ENCODE measurements around the gene AK5.
A peak's percentile ranks its signal among the peaks of the same experiment; 100 is the strongest.

AK5 gene

DNA sequence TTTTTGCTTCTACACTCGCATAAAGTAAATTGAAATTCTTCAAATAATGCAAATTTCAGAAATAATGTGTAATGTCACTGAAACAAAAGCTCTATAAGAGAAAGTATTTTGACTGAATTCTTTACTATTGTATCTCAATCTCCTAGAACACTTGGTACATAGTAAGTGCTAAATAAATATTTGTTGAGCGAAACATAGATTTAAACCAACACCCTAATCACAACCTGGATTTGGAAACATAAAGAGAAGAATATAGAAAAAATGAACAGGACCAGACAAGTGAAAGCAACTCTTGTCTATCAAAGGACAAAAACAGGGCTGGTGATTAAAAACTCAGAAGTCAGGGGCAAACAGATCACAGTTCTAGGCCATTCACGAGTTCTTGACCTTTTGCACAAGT is 74.3 kb downstream of the AK5 start:
- no peak for DNase-seq

DNA sequence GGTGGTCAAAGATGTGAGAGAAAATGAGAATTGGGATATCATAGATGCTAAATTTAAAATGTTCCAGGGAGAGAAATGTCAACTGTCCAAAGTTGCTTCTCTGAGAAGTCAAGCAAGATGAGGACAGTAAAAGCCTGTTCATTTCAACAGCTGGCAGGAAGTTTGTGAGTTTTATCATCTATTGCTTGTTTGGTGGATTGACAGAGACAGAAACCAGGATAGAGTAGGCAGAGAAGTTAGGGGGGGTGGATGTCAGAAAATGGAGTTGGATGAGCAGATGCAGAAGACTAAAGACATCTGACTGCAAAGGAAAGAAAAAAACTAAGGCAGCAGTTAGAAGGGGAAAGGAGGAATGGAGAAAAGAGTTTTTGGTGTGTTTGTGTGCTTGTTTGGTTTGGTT is 78.4 kb downstream of the AK5 start:
- no peak for DNase-seq

DNA sequence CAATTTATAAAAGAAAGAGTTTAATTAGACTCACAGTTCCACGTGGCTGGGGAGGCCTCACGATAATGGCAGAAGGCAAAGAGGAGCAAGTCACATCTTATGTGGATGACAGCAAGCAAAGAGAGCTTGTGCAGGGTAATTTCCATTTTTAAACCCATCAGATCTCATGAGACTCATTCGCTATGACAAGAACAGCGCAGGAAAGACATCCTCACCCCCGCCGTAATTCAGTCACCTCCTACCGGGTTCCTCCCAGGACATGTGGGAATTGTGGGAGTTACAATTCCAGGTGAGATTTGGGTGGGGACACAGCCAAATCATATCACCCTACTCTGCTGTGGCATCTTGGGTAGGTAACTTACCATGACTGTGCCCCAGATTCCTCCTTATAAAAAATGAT is 79.8 kb downstream of the AK5 start:
- DNase-seq = no peak

DNA sequence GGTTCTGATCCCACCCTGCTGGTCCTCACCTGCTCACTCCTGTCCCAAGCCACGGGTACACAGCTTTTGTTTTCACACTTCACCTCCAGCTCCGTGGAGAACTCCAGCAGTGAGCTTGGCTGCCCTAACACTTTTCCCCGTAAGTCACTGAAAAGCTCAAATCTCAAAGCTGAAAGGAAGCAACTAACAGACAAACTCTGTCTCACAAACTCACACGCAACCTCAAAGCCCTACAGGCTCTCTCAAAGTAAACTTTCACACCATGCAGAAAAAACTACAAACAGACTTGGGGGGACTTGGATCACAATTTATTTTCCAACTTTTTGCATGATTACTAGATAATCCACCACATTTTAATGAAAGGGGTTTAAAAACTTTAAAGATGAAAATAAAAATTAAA is 88.3 kb downstream of the AK5 start:
- no peak for DNase-seq

DNA sequence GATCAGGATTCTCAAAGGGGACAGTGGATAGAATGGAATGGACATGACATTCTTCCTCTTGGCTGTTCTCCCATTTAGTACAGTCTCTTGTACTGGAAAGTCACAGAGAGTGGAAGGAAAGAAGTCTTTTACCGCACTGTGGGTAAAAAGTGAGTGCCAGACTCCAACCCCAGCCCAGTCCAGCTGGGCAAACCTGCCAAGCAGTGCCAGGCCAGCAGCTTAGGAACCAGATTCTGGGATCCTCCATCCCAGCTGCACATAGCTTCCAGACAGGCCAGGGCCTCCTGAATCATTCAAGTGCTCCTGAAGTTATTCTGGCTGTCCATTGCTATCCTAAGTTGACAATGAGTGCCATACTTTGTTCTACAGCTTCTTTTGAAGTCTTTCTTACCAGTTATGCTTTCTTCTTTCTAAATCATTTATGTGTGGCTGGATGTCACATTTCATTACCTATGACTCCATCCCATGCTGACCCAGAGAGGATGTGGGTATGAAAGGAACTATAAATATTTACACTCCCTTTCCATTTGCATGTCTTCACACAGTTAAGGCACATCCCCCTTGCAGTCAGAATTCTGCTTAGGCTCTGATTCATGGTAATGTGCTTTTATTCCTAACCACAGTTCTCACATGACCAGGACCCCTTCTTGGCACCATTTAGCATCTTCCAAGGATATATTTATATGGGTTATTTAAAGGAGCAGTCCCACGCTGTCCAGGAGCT is 88.9 kb downstream of the AK5 start:
- DNase-seq = no peak

- DNase-seq = no peak
Observed at GRCh38 chr1:77371396-77371795, 89.6 kb downstream of the AK5 start.

DNA sequence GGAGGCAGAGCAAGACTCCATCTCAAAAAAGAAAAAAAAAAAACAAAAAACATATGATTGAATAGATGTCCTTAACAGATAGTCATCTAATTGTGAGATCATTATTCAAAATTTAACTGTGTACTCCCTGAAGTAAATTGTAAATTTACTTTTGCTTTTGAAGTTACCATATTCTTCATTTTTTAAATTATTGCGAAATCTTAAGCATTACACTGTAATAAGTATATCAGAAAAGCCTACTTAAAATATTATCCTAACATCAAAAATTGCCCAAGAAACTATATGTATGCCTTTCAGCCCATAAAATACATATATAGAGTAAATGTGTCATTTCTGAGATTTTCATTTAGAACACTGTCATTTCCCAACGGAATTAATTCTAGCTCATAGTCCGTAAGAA is 91.9 kb downstream of the AK5 start:
- DNase-seq = no peak

DNA sequence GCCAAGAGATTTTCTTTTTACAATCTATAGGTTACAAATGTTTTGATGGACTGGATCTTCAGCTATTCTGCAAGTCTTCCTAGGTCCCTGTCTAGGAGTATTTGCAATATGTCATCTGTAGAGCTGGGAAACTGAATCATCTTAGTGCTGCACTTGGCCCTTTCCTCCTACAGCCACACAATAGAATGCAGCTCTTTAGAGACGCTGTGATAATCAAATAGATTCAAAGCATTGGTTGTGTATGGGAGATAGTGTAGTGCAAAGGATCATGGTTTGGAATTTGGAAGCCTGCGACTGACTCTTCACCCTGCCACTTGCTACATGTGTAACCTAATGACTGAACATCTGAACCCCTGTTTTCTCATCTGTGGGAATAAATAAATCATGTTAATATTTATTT is 93.7 kb downstream of the AK5 start:
- DNase-seq = no peak

- no peak for DNase-seq
Observed at GRCh38 chr1:77375990-77376389, 94.2 kb downstream of the AK5 start.

DNA sequence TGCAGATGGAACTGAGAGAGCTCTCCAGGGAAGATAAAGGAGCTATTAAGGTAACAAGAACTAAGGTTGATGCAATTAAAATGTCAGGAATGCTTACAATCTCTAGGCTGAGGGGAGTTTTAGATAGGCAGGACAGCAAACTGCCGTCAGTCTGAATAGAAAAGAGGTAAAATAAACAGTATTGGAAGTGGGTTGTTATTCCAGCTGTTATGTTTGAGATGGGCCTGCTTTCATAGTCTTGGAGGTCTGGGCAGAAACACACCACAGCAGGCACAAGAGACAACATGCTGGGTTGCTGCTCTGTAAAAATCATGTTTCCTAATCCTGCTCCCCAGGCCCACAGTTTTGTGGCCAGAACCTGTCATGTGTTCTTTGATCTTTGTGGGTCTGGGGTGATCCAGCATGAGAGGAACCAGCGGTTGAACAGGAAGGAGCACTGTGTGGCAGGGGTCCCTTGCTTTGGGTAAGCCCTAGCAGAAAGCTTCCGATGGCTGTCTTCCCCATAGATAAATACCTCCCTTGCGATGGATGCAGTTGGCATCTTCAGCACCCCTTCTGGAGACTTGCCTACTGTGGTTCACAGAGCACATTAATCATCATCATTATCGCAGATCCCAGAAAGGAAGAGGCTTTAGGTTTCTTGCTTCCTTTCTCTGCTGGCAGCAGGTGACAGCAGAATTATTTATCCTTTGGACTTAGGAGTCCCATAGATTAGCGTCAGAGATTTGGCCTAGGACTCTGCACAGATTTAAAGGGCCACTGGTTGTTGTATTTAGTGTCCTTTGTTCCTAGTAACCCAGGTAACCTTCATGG is 97.1 kb downstream of the AK5 start:
- peak; percentile 27 for DNase-seq

GRCh38 chr1:77382366-77382765 is 100.5 kb downstream of the AK5 start:
- no peak for DNase-seq

DNA sequence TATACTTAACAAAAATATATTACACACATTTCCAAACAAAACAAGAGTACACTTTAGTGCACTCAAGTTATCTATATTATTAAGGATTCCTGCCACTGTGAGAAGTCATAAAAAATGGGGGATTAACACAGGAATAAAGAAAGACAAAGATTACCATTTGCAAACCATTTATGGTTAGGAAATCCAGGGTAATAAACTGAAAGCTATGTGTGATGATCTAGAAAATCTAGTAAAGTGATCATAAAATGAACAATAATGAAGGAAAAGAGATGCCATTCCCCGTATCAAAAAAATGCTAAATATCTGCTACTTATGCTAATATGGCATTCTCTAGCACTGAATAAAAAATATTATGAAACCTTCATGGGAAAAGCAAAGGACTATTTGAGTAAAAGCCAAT is 101.4 kb downstream of the AK5 start:
- DNase-seq = no peak

- no peak for DNase-seq
Observed at GRCh38 chr1:77385551-77385950, 103.7 kb downstream of the AK5 start.

DNA sequence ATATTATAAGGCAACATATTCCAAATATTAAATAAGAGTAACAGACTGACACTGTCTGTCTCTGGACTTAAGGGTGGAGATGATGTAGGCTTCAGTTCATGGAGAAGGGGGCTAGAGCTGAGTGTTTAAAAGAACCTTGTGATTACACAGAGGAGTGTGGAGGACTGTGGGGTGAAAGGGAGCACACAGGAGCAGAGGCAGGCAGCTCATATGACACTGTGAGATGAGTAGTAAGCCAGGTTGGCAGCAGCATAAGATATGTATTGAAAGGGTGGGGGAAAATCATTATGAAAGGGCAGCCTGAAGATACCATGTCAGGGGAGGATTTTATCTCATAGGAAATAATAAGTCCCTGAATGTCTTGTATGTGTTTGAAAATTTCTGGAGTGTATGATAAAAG is 104.5 kb downstream of the AK5 start:
- DNase-seq = no peak

DNA sequence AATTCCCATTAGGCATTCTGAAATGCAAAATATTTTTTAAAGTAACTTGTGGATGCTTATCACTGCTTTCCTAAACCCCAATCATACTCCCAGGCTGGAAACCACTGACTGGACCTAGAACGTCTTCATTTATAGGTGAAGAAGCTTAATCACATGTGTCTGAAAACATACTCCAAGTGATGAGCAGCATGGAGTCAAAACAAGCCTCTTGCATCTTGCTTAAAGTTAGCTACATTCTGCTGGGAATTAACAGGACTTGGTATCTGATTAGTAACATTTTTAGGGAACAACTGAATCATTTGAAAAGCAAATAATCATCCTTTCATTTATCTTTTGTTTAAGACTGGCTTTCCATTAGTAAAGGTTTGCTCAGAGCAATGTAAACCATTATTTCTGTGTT is 105.7 kb downstream of the AK5 start:
- peak; percentile 5 for DNase-seq

- DNase-seq = no peak
Observed at GRCh38 chr1:77388661-77389060, 106.8 kb downstream of the AK5 start.

GRCh38 chr1:77392486-77392885 is 110.7 kb downstream of the AK5 start:
- no peak for DNase-seq

DNA sequence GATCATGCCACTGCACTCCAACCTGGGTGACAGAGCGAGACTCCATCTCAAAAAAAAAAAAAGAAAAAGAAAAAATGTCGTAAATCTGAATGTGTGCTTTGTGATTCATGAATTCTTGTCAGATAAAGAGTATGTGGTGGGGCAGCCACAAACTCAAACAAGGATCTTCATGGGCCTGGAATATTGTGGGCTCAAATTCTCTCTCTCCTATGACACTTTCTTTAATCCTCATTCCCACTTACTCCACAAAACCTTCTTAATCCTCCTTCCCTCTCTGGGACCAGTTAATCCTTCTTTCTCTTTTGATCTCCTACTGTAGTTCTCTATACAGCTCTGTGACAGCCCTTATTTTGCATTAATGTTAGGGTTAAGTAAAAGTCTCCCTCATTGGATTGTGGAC is 112.3 kb downstream of the AK5 start:
- DNase-seq = no peak

DNA sequence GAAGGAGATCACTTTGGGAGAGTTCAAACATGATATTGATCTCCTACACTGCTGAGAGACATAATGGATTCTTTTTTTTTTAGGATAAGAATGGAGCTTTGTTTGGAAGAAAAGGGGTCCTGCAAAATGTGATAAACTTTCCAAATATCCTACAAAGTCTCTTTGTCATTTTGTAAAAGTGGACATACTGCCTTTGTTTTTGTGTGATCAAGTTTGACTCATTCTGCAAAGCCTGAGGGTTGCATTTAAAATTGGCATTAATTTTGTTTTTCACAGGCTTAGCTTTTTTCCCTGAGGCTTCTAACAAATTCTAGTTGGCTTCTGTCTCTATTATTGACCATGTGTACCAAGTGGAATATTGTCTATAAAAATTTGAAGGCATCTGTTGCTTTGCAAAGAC is 113.2 kb downstream of the AK5 start:
- DNase-seq = no peak

DNA sequence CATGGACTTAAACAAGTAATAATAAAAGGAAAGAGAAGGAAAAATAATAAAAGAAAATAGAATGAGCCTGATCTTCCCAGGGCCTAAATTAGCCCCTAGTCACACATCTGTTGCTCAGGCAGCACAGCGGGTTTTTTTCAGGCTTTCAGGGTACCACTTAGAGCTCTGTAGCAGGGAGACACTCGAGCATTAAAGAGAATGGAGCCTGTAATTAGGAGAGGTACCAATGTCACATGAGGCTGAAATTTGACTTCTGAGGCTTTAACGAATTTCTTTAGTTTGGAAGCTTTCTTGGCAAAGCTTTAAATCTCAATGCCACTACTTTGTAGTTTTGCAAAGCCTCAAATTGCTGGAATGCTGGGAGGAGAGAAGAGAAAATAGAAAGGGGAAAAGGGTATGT is 116.3 kb downstream of the AK5 start:
- DNase-seq = no peak

DNA sequence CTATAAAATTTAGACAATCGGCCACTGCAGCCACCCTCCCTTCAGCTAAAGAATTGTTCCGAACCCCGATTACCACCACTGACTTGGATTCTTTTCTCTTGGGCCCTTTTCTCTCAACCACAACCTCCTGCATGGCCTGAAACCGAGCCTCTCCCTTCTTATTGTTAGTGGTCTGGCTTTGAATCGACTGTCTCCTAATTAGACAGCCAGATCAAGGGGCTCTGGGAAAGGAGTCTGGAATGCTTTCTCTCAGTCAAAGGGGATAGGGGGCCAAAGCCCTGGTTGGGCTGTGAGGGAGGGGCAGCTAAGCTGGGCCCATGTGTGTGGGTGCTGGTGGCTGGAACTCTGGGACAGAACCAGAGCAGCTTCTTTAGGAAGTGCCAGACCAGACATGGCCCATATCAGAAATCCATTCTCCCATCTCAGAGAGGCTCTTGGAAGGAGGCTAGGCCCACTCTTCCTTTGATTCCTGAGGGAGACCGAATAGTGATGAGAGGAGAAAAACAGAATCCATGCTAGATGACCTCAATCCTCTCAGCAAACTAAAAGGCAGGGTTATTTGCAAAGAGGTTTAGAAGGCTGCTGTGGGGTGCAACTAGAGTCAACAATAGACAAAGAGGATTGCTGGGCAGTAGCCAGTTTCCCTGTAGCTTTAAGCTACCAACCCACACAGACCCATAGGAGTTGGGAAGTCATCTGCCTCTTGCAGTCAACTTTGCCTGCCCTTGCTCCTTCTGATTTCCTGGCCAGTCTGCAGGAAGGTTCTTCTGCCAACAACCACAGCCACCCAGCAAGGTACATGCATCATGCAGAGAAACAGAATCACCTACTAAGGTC is 117.6 kb downstream of the AK5 start:
- DNase-seq = no peak

- DNase-seq = no peak
Observed at GRCh38 chr1:77400781-77401180, 119.0 kb downstream of the AK5 start.

DNA sequence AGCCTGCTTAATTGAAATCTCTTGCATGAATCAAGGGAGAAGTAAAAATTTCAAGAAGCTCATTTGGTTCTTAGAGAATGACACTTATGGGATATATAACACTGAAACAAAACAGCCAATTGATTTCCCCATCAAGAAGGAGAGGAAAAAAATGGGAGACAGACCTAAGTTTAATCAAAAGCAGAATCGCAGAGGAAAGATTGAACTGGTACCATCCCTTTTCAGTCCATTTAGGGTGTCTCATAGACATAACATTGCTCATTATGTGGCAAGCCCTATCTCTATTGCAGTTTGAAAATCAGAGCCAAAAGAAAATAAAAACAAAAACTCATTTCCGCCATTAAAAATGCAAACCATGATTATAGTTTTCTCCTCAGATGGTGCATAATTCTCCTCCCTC is 119.6 kb downstream of the AK5 start:
- DNase-seq = no peak

GRCh38 chr1:77405186-77405585 is 123.4 kb downstream of the AK5 start:
- no peak for DNase-seq

All from COR-L47 (cell line).